H1 (cell line): ENCODE measurements around the gene CUBN. TPM values are rescaled to one million over a fixed set of nuclear protein-coding genes. Genes with fewer than 3 reads are reported as not detected.

Source experiments
- CTCF ChIA-PET: fragments of 300-600 bp; sonication (Branson Sonifier 250); formaldehyde crosslinking; loops from one replicate; lab custom pipeline; 2021; ENCODE audit not compliant: partially characterized antibody; lab: Charles Lee
- POLR2A ChIA-PET: fragments of 300-600 bp; sonication (Branson Sonifier 250); formaldehyde crosslinking; loops from one replicate; lab custom pipeline; 2021; ENCODE audit warnings: inconsistent platforms; ENCODE audit not compliant: partially characterized antibody; lab: Charles Lee
- DNase-seq, 2 experiments: peaks; one replicate each; pipeline versions ENCODE4 v3.0.0 to v3.0.0-alpha.2; 2010 to 2022; ENCODE audit warnings: low spot score in 2 of 2, low read depth in 1 of 2, mixed read lengths in 1 of 2
- FAIRE-seq: peaks from 2 replicates; lab custom pipeline; 2011; peaks lifted over from hg19 to GRCh38; lab: Jason Lieb, UNC
- H2AFZ ChIP-seq: 2 replicates; pipeline ENCODE4 v1.8.1; 2012; ENCODE audit warnings: low read length, inconsistent platforms
- H2AK5ac ChIP-seq: 2 replicates; pipeline ENCODE4 v1.6.1; 2013; ENCODE audit warnings: low read depth, low read length
- H2BK120ac ChIP-seq: replicated peaks from 2 replicates; pipeline ENCODE3; 2013; ENCODE audit warnings: low read depth, low read length, inconsistent platforms
- H2BK12ac ChIP-seq: 2 replicates; pipeline ENCODE4 v1.6.1; 2013; ENCODE audit warnings: low read depth, low read length
- H2BK15ac ChIP-seq: 2 replicates; pipeline ENCODE4 v1.6.1; 2013; ENCODE audit warnings: low read length
- H2BK20ac ChIP-seq: 2 replicates; pipeline ENCODE4 v1.6.1; 2013; ENCODE audit warnings: low read length
- H2BK5ac ChIP-seq: 2 replicates; pipeline ENCODE4 v1.6.1; 2013; ENCODE audit warnings: low read depth, low read length
- H3K14ac ChIP-seq: 2 replicates; pipeline ENCODE4 v1.6.1; 2013; ENCODE audit warnings: inconsistent platforms; ENCODE audit not compliant: insufficient read length
- H3K18ac ChIP-seq: 2 replicates; pipeline ENCODE4 v1.6.1; 2013; ENCODE audit warnings: low read length; ENCODE audit errors: extremely low read depth
- H3K23ac ChIP-seq: 2 replicates; pipeline ENCODE4 v1.6.1; 2013; ENCODE audit warnings: inconsistent platforms; ENCODE audit not compliant: insufficient read length
- H3K23me2 ChIP-seq: 2 replicates; pipeline ENCODE4 v1.6.1; 2013; ENCODE audit warnings: low read depth, low read length
- H3K27ac ChIP-seq: 2 replicates; pipeline ENCODE4 v1.6.1; 2011; ENCODE audit warnings: low read depth, low read length, inconsistent platforms
- H3K27me3 ChIP-seq, 4 experiments: replicated peaks in 1 of 4; 1 replicate in 1 of 4; 2 replicates in 3 of 4; pipeline versions ENCODE4 v1.6.1 to v1.8.1; 2011 to 2013; ENCODE audit warnings: low read length in 3 of 4, mild to moderate bottlenecking in 3 of 4, inconsistent platforms in 2 of 4, mixed read lengths in 2 of 4, moderate library complexity in 1 of 4; ENCODE audit not compliant: control insufficient read depth in 3 of 4, insufficient read depth in 3 of 4; ENCODE audit errors: extremely low read depth in 1 of 4
- H3K36me3 ChIP-seq, 4 experiments: 2 replicates each; pipeline versions ENCODE4 v1.6.1 to v1.8.1; 2011 to 2013; ENCODE audit warnings: mild to moderate bottlenecking in 4 of 4, low read length in 3 of 4, moderate library complexity in 2 of 4, control low read depth in 1 of 4, inconsistent platforms in 1 of 4; ENCODE audit not compliant: insufficient read depth in 4 of 4, control insufficient read depth in 2 of 4
- H3K4ac ChIP-seq: replicated peaks from 2 replicates; pipeline ENCODE3; 2013; ENCODE audit warnings: low read length, low read depth, mixed read lengths, inconsistent platforms; ENCODE audit not compliant: insufficient read length
- H3K4me1 ChIP-seq, 4 experiments: replicated peaks in 1 of 4; 1 replicate in 1 of 4; 2 replicates in 3 of 4; pipeline versions ENCODE4 v1.6.1 to v1.8.1; 2011 to 2013; ENCODE audit warnings: low read length in 3 of 4, inconsistent platforms in 2 of 4, mixed read lengths in 1 of 4; ENCODE audit not compliant: insufficient read depth in 4 of 4, control insufficient read depth in 3 of 4
- H3K4me2 ChIP-seq, 2 experiments: 2 replicates each; pipeline versions ENCODE4 v1.6.1 to v1.8.1; 2011 to 2013; ENCODE audit warnings: low read depth in 2 of 2, low read length in 2 of 2, control low read depth in 1 of 2, inconsistent platforms in 1 of 2, mild to moderate bottlenecking in 1 of 2; ENCODE audit not compliant: insufficient read depth in 1 of 2
- H3K4me3 ChIP-seq, 4 experiments: fragments of 200-600, 300-600 bp in 1 of 4; sonication (generic), shearing (Covaris generic), sonication (Bioruptor Twin) in 1 of 4; 2 replicates each; pipeline versions ENCODE4 v1.5.1 to v1.8.1; 2011 to 2016; ENCODE audit warnings: low read length in 4 of 4, low read depth in 3 of 4, control low read depth in 2 of 4, inconsistent platforms in 2 of 4, mild to moderate bottlenecking in 2 of 4, mixed read lengths in 1 of 4, moderate library complexity in 1 of 4; ENCODE audit not compliant: insufficient read depth in 2 of 4; ENCODE audit errors: extremely low read depth in 1 of 4
- H3K56ac ChIP-seq: replicated peaks from 2 replicates; pipeline ENCODE3; 2013; ENCODE audit warnings: low read depth, mild to moderate bottlenecking, mixed read lengths, low read length, inconsistent platforms; ENCODE audit not compliant: insufficient read length
- H3K79me1 ChIP-seq: 2 replicates; pipeline ENCODE4 v1.6.1; 2013; ENCODE audit warnings: low read depth, low read length, control low read depth
- H3K79me2 ChIP-seq, 2 experiments: 2 replicates each; pipeline versions ENCODE4 v1.6.1 to v1.8.1; 2012 to 2013; ENCODE audit warnings: low read length in 2 of 2, mild to moderate bottlenecking in 2 of 2, inconsistent platforms in 1 of 2; ENCODE audit not compliant: insufficient read depth in 2 of 2, control insufficient read depth in 1 of 2
- H3K9ac ChIP-seq, 4 experiments: replicated peaks in 1 of 4; 1 replicate in 1 of 4; 2 replicates in 3 of 4; pipeline versions ENCODE4 v1.6.1 to v1.8.1; 2011 to 2013; ENCODE audit warnings: low read depth in 3 of 4, low read length in 3 of 4, control low read depth in 2 of 4, mild to moderate bottlenecking in 2 of 4, moderate library complexity in 2 of 4, inconsistent platforms in 1 of 4; ENCODE audit errors: extremely low read depth in 1 of 4
- H3K9me3 ChIP-seq, 2 experiments: 2 replicates each; pipeline versions ENCODE4 v1.6.1 to v1.8.1; 2012 to 2013; ENCODE audit warnings: mild to moderate bottlenecking in 2 of 2, moderate library complexity in 2 of 2, control low read depth in 1 of 2, inconsistent platforms in 1 of 2, low read depth in 1 of 2, low read length in 1 of 2, mixed read lengths in 1 of 2; ENCODE audit not compliant: insufficient read depth in 2 of 2
- H4K20me1 ChIP-seq, 2 experiments: replicated peaks in 1 of 2; 2 replicates each; pipeline versions ENCODE3 to v1.8.1; 2011 to 2013; ENCODE audit warnings: inconsistent platforms in 2 of 2, low read length in 2 of 2, mild to moderate bottlenecking in 1 of 2; ENCODE audit not compliant: insufficient read depth in 2 of 2, control insufficient read depth in 1 of 2
- H4K5ac ChIP-seq: 2 replicates; pipeline ENCODE4 v1.6.1; 2013; ENCODE audit warnings: low read length, low read depth, mixed read lengths, inconsistent platforms; ENCODE audit not compliant: insufficient read length
- H4K8ac ChIP-seq: 2 replicates; pipeline ENCODE4 v1.8.0; 2013; ENCODE audit warnings: mild to moderate bottlenecking, moderate library complexity, low read length, inconsistent platforms; ENCODE audit not compliant: insufficient read depth; ENCODE audit errors: extremely low read depth
- H4K91ac ChIP-seq: replicated peaks from 2 replicates; pipeline ENCODE3; 2013; ENCODE audit warnings: low read length, mixed read lengths, inconsistent platforms; ENCODE audit not compliant: insufficient read length
- CBX5 ChIP-seq: fragments of 300-800, 300-1000 bp; sonication (generic); IDR thresholded peaks from 2 replicates; pipeline ENCODE4 v1.7.1; 2016; ENCODE audit warnings: antibody characterized with exemption, low read length, low read depth
- CEBPB ChIP-seq: IDR thresholded peaks from 2 replicates; pipeline ENCODE4 v1.6.1; 2012; ENCODE audit warnings: low read depth, low read length
- CREB1 ChIP-seq: IDR thresholded peaks from 2 replicates; pipeline ENCODE4 v1.6.1; 2012; ENCODE audit warnings: inconsistent platforms
- GABPA ChIP-seq: IDR thresholded peaks from 2 replicates; pipeline ENCODE4 v1.6.1; 2011; ENCODE audit warnings: mild to moderate bottlenecking, low read length, moderate library complexity, borderline replicate concordance; ENCODE audit not compliant: insufficient read depth
- HDAC6 ChIP-seq: IDR thresholded peaks from one replicate; pipeline ENCODE4 v1.7.1; 2012; ENCODE audit warnings: low read depth, mild to moderate bottlenecking, inconsistent platforms, low read length, moderate library complexity
- KDM4A ChIP-seq: IDR thresholded peaks from one replicate; pipeline ENCODE4 v1.7.1; 2012; ENCODE audit warnings: low read depth, mild to moderate bottlenecking, moderate library complexity, low read length, inconsistent platforms; ENCODE audit not compliant: severe bottlenecking
- SIX5 ChIP-seq: IDR thresholded peaks from 2 replicates; pipeline ENCODE4 v1.6.1; 2011; ENCODE audit warnings: mild to moderate bottlenecking, low read depth, low read length
- SP2 ChIP-seq: IDR thresholded peaks from 2 replicates; pipeline ENCODE4 v1.6.1; 2012; ENCODE audit warnings: mild to moderate bottlenecking, low read length, inconsistent platforms
- TBP ChIP-seq: IDR thresholded peaks from 2 replicates; pipeline ENCODE4 v1.6.1; 2011; ENCODE audit warnings: low read depth, low read length, improper control_type of control experiment
- WGBS, 2 experiments: shearing (Covaris generic) in 1 of 2; methylation state at CpG; one replicate each; pipeline versions ENCODE4 v1.1.6 to v1.1.7; 2013 to 2015; ENCODE audit warnings: low lambda C conversion rate in 2 of 2, mixed read lengths in 2 of 2, inconsistent platforms in 1 of 2, low coverage in 1 of 2, missing lambda C conversion rate in 1 of 2; ENCODE audit not compliant: insufficient replicate concordance in 2 of 2, insufficient coverage in 1 of 2, insufficient read length in 1 of 2; ENCODE audit errors: extremely low coverage in 1 of 2, missing lambda C conversion rate in 1 of 2; 5-methylcytosine and 5-hydroxymethylcytosine counted together
- polyA plus RNA-seq, 7 experiments: library from polyadenylated mRNA; depleted of rRNA in 3 of 7; stranded (reverse) in 5 of 7; unstranded in 2 of 7; fragments of >200 nt in 5 of 7; fragments of 200-250 nt in 2 of 7; gene quantifications; 1 replicate in 5 of 7; 2 replicates in 1 of 7; 4 replicates in 1 of 7; pipeline versions ENCODE4 v1.2.1 to v1.2.3, GENCODE V29; 2011 to 2013; ENCODE audit warnings: missing spikeins in 2 of 7, mixed read lengths in 2 of 7
- total RNA-seq: library from RNA; stranded (reverse); fragmentation: NEBNext Ultra II Directional; extraction: Animal tissue kit (Norgen Biotek cat#: 25700); gene quantifications from 2 replicates; pipeline ENCODE4 v1.2.1, GENCODE V29; 2021

Gene CUBN
- total and polyA plus RNA-seq, 2 of the 8 experiments (the other 6 are each of a cell fraction or from before 2014, with no cell fraction given), result 0.04 to 0.08 TPM

GRCh38 chr10:16884497-16884896 lies 245.1 kb downstream of the CUBN start:
- CTCF ChIA-PET, result interaction anchor here (0.7 to 1.3 kb wide), 2 partner anchors 20 to 494 kb away, joined by 3 read pairs; no protein-coding TSS in a partner anchor
- no peak overlapping the region for H2AK5ac ChIP-seq
- H3K27me3 ChIP-seq, result no peaks in the 10 kb centered on the region
- no peak overlapping the region for H4K5ac ChIP-seq
- no peak overlapping the region for H3K4me3 ChIP-seq
- no peak overlapping the region for H3K4me2 ChIP-seq
- no peak overlapping the region for H4K91ac ChIP-seq
- no peaks in the 10 kb centered on the region for H4K20me1 ChIP-seq
- no peak overlapping the region for H3K27ac ChIP-seq
- H3K9me3 ChIP-seq, result no peaks in the 10 kb centered on the region
- 58% methylated on average over 2 of the region's 2 CpGs; no CpG with 5 or more reads in 1 of the 2 experiments for WGBS, 2 experiments
- H3K18ac ChIP-seq, result no peak overlapping the region
- no peak overlapping the region for H3K4ac ChIP-seq
- H3K79me1 ChIP-seq, result no peaks in the 10 kb centered on the region
- no peak overlapping the region for H2AFZ ChIP-seq
- no peak overlapping the region for H2BK20ac ChIP-seq
- no peaks in the 10 kb centered on the region for H3K36me3 ChIP-seq
- no peak overlapping the region for H3K14ac ChIP-seq
- no peak overlapping the region for H3K56ac ChIP-seq
- POLR2A ChIA-PET, result no interaction called here
- H3K4me1 ChIP-seq, result 0 out of 7 replicates have a peak, but pooled peaks cover 0 to 2% (median 0%) of the 10 kb centered on the region in 4 experiments
- no peak overlapping the region for H2BK15ac ChIP-seq
- DNase-seq (no peak), FAIRE-seq (no peak)
- no peak overlapping the region for H2BK12ac ChIP-seq
- H4K8ac ChIP-seq, result no peak overlapping the region
- TF ChIP-seq KDM4A (no peak), SIX5 (no peak), CREB1 (no peak), GABPA (no peak), CBX5 (no peak), SP2 (no peak), TBP (no peak), HDAC6 (no peak), CEBPB (no peak)
- no peak overlapping the region for H2BK5ac ChIP-seq
- H3K9ac ChIP-seq, result no peak overlapping the region
- H3K23me2 ChIP-seq, result no peaks in the 10 kb centered on the region
- H2BK120ac ChIP-seq, result no peak overlapping the region
- H3K79me2 ChIP-seq, result no peaks in the 10 kb centered on the region
- H3K23ac ChIP-seq, result no peak overlapping the region
